Suprapubic skin (tissue), 4 donors: Measurements from ENCODE around the gene KCNG2.

ENCODE experiments used
- EP300 ChIP-seq: sonication (generic); formaldehyde crosslinking; IDR thresholded peaks from one replicate; pipeline ENCODE4 v1.6.1; 2017; ENCODE audit warnings: antibody characterized with exemption
- POLR2A ChIP-seq, 2 donors: fragments of 450-650 bp; IDR thresholded peaks; one replicate each; pipeline ENCODE4 v1.6.1; 2017; ENCODE audit warnings: antibody characterized with exemption in 2 of 2, mild to moderate bottlenecking in 2 of 2, moderate library complexity in 2 of 2
- POLR2AphosphoS5 ChIP-seq, 3 donors: sonication (generic); formaldehyde crosslinking; IDR thresholded peaks; one replicate each; pipeline ENCODE4 v1.6.1; 2017; ENCODE audit warnings: antibody characterized with exemption in 3 of 3
- TF ChIP-seq, protein P1 (sequence below), 2 donors: fragments of 200-600 bp in 1 of 2; fragments of 450-650 bp in 1 of 2; sonication (generic) in 1 of 2; IDR thresholded peaks; one replicate each; pipeline ENCODE4 v1.5.1; 2016 to 2019; ENCODE audit warnings: antibody characterized with exemption in 2 of 2, mild to moderate bottlenecking in 1 of 2, moderate library complexity in 1 of 2

DNA sequence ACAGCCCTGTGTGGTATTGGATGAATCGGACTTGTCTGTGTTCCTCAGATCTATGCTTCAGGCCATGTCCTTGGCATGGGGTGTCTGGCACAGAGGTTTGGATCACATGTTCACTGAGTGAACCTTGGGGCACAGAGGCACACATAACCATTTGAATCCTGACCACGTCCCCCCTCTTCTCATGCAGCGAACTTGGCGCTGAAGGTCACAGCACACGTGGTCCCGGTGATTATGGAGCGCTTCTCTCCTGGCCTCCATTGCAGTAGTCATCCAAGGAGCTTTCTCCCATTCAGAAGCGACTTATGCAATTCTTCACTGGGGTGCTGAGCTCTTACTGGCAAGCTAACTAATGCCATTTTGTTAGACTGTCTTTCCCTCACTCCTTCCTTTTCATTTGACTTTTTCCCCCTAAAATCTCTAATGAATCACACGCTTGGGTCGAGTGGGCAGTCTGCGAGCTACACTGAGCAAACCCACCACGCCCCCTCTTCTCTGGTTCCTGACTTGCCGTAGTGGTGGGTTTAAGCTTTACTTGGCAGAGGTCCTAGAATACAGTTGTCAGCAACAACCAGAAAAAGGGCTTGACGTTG is 59.4 kb downstream of the KCNG2 start:
- TF ChIP-seq, protein P1, sequence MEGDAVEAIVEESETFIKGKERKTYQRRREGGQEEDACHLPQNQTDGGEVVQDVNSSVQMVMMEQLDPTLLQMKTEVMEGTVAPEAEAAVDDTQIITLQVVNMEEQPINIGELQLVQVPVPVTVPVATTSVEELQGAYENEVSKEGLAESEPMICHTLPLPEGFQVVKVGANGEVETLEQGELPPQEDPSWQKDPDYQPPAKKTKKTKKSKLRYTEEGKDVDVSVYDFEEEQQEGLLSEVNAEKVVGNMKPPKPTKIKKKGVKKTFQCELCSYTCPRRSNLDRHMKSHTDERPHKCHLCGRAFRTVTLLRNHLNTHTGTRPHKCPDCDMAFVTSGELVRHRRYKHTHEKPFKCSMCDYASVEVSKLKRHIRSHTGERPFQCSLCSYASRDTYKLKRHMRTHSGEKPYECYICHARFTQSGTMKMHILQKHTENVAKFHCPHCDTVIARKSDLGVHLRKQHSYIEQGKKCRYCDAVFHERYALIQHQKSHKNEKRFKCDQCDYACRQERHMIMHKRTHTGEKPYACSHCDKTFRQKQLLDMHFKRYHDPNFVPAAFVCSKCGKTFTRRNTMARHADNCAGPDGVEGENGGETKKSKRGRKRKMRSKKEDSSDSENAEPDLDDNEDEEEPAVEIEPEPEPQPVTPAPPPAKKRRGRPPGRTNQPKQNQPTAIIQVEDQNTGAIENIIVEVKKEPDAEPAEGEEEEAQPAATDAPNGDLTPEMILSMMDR (IDR thresholded peaks at IDR 0.05): no peak
- TF ChIP-seq POLR2A (IDR thresholded peaks at IDR 0.05) (no peak), POLR2AphosphoS5 (IDR thresholded peaks at IDR 0.05) (no peak), EP300 (no peak)
